ENCODE measurements around the gene MIF4GD. TPM values are rescaled to one million over a fixed set of nuclear protein-coding genes. Genes with fewer than 3 reads are reported as not detected.
A peak's percentile ranks its signal among the peaks of the same experiment; 100 is the strongest.

Gene MIF4GD
- total and polyA plus RNA-seq, 9 of the 15 experiments (the other 6 are each of a cell fraction or from before 2014, with no cell fraction given): 11.8 to 63.8 (median 28.1) TPM

GRCh38 chr17:75273977-75274708 lies 3.1 kb upstream of the MIF4GD start:
- H3K9me1 ChIP-seq (ENCODE audit: control insufficient read depth, insufficient read depth, low read length): no peaks in the 10 kb centered on the region
- intact Hi-C loops (cut with micrococcal nuclease): no loop called here
- WGBS (ENCODE audit: insufficient coverage, low coverage, missing lambda C conversion rate): 54% methylated on average over 7 of the region's 7 CpGs
- H2AFZ ChIP-seq (ENCODE audit: low read depth, low read length): no peak overlapping the region
- in situ Hi-C loops (cut with MboI): no loop called here
- no peaks in the 10 kb centered on the region for H3K27me3 ChIP-seq (ENCODE audit: control insufficient read depth in 2 of 2, insufficient read depth in 2 of 2, low read length in 2 of 2)
- ChIA-PET CTCF (ENCODE audit: low intra/inter-chr PET ratio) (no interaction called here), POLR2A (interaction anchor here (0.6 to 6.8 kb wide), 9 partner anchors 10 to 265 kb away, joined by 3 to 43 read pairs (median 3); partner anchors contain the start of genes GGA3, MRPL58, MRPS7 and SLC25A19)
- ATAC-seq (no peak), FAIRE-seq (peak; percentile 72), DNase-seq (ENCODE audit: extremely low read depth in 1 of 4, low spot score in 3 of 4) (peak in 3 of 4 experiments; percentile 7 to 41 (median 9))
- no peak overlapping the region for H3K4me3 ChIP-seq
- BruUV-seq (replicated peaks): no TSS peak
- peaks cover 13 to 40% of the 10 kb centered on the region in 2 experiments; a peak in 3 of 5 replicates for H3K4me1 ChIP-seq (replicated peaks in 1 of 2; ENCODE audit: control insufficient read depth in 2 of 2, insufficient read depth in 2 of 2, low read length in 2 of 2)
- H4K20me1 ChIP-seq (replicated peaks; ENCODE audit: control insufficient read depth, insufficient read depth, low read length): no peaks in the 10 kb centered on the region
- H3K79me2 ChIP-seq (ENCODE audit: control insufficient read depth, insufficient read depth, low read length): peaks cover 35% of the 10 kb centered on the region
- no peaks in the 10 kb centered on the region for H3K9me3 ChIP-seq (replicated peaks; ENCODE audit: control insufficient read depth, insufficient read depth, low read depth, low read length)
- peak overlapping the region; percentile 46; the same call in 2 of the 3 replicates for H3K27ac ChIP-seq (ENCODE audit: extremely low read depth, low read depth, low read length)
- H3K9ac ChIP-seq (ENCODE audit: insufficient read depth in 1 of 2, low read depth in 2 of 2, low read length in 2 of 2): peak overlapping the region in 1 of 2 experiments; percentile 81; a peak in 1 of 4 replicates
- peaks cover 54% of the 10 kb centered on the region for H3K36me3 ChIP-seq (ENCODE audit: control insufficient read depth, insufficient read depth, low read length)
- no peak overlapping the region for H3K4me2 ChIP-seq (ENCODE audit: insufficient read depth, low read length)
- TF ChIP-seq PPARD (CRISPR knock-in tag; IDR thresholded peaks at IDR 0.05) (no peak), SMAD4 (CRISPR knock-in tag; conservative IDR thresholded peaks at IDR 0.05) (no peak), ZFP1 (CRISPR knock-in tag; IDR thresholded peaks at IDR 0.05) (no peak), HLTF (IDR thresholded peaks at IDR 0.05) (no peak), FOSL1 (tag; conservative IDR thresholded peaks at IDR 0.05) (no peak), HNRNPLL (IDR thresholded peaks at IDR 0.05; ENCODE audit: low read depth, low read length, poor library complexity, severe bottlenecking) (no peak), PHF8 (IDR thresholded peaks at IDR 0.05; ENCODE audit: borderline replicate concordance, low read length) (no peak), KDM5B (IDR thresholded peaks at IDR 0.05; ENCODE audit: insufficient replicate concordance, low read depth, low read length) (no peak), GTF2B (IDR thresholded peaks at IDR 0.05; ENCODE audit: extremely low read depth, insufficient read length) (no peak), POLR2A (conservative IDR thresholded peaks at IDR 0.05) (peak; percentile 58; the same call in 1 of the 2 replicates), NONO (IDR thresholded peaks at IDR 0.05; ENCODE audit: low read depth in 2 of 2, low read length in 1 of 2) (no peak), CREB1 (IDR thresholded peaks at IDR 0.05) (no peak), CREB1 (CRISPR knock-in tag; IDR thresholded peaks at IDR 0.05) (no peak), ZFP30 (CRISPR knock-in tag; IDR thresholded peaks at IDR 0.05; ENCODE audit: borderline replicate concordance) (no peak), ZNF165 (CRISPR knock-in tag; IDR thresholded peaks at IDR 0.05; ENCODE audit: borderline replicate concordance) (no peak), SRSF3 (IDR thresholded peaks at IDR 0.05; ENCODE audit: insufficient read depth, low read length) (no peak), MTF1 (CRISPR knock-in tag; IDR thresholded peaks at IDR 0.05; ENCODE audit: borderline replicate concordance) (no peak), CBX5 (IDR thresholded peaks at IDR 0.05; ENCODE audit: borderline replicate concordance, low read depth) (no peak), CREM (IDR thresholded peaks at IDR 0.05; ENCODE audit: low read depth) (no peak)
- TF ChIP-seq, protein P1, sequence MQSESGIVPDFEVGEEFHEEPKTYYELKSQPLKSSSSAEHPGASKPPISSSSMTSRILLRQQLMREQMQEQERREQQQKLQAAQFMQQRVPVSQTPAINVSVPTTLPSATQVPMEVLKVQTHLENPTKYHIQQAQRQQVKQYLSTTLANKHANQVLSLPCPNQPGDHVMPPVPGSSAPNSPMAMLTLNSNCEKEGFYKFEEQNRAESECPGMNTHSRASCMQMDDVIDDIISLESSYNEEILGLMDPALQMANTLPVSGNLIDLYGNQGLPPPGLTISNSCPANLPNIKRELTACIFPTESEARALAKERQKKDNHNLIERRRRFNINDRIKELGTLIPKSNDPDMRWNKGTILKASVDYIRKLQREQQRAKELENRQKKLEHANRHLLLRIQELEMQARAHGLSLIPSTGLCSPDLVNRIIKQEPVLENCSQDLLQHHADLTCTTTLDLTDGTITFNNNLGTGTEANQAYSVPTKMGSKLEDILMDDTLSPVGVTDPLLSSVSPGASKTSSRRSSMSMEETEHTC (IDR thresholded peaks at IDR 0.05): no peak
- TF ChIP-seq, protein P2, sequence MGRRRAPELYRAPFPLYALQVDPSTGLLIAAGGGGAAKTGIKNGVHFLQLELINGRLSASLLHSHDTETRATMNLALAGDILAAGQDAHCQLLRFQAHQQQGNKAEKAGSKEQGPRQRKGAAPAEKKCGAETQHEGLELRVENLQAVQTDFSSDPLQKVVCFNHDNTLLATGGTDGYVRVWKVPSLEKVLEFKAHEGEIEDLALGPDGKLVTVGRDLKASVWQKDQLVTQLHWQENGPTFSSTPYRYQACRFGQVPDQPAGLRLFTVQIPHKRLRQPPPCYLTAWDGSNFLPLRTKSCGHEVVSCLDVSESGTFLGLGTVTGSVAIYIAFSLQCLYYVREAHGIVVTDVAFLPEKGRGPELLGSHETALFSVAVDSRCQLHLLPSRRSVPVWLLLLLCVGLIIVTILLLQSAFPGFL (CRISPR knock-in tag; IDR thresholded peaks at IDR 0.05): no peak

Measured in K562 (cell line).